HCT116 (cell line): ENCODE data around the gene SIK3. TPM values are rescaled to one million over a fixed set of nuclear protein-coding genes. Genes with fewer than 3 reads are reported as not detected.

ENCODE experiments used
- ATAC-seq: fragments of 200-7000 bp; cut with Tn5 transposase; 2 replicates; pipeline ENCODE4 v1.9.1; 2020; ENCODE audit warnings: mild to moderate bottlenecking, moderate library complexity
- BruUV-seq: library from RNA; stranded (reverse); fragments of 400-500 nt; replicated peaks from 2 replicates; lab custom pipeline; 2021; lab: Mats Ljungman, UMichigan
- CTCF ChIA-PET: fragments of 300-600 bp; sonication (Branson Sonifier 250); formaldehyde crosslinking; loops from one replicate; lab custom pipeline; 2021; ENCODE audit warnings: antibody characterized with exemption; lab: Charles Lee
- POLR2A ChIA-PET: fragments of 300-600, 350-600 bp; sonication (Branson Sonifier 250); formaldehyde crosslinking; loops from one replicate; lab custom pipeline; 2021; ENCODE audit warnings: antibody characterized with exemption; lab: Charles Lee
- RAD21 ChIA-PET, 2 experiments: fragments of 300-600 bp; sonication (Branson Sonifier 250); formaldehyde crosslinking; loops; one replicate each; lab custom pipeline; 2023; ENCODE audit warnings: low total read pairs in 2 of 2; ENCODE audit not compliant: uncharacterized antibody in 2 of 2, unreplicated experiment in 2 of 2, low non-redundant PET in 1 of 2; lab: Charles Lee
- DNase-seq: peaks from one replicate; pipeline ENCODE4 v3.0.0-alpha.2; 2010; ENCODE audit warnings: low read depth, low spot score
- H2AFZ ChIP-seq: fragments of 200-600 bp; shearing (Covaris generic), sonication (generic); 2 replicates; pipeline ENCODE4 v1.6.1; 2017; ENCODE audit warnings: low read depth, mixed run types, mixed read lengths, antibody characterized with exemption, low read length; ENCODE audit not compliant: poor library complexity, severe bottlenecking
- H3K27ac ChIP-seq: 2 replicates; pipeline ENCODE4 v1.5.1; 2012; ENCODE audit warnings: low read depth, low read length
- H3K27me3 ChIP-seq: fragments of 200-600 bp; sonication (generic); 2 replicates; pipeline ENCODE4 v1.6.1; 2016; ENCODE audit warnings: mixed run types, low read length, mixed read lengths; ENCODE audit not compliant: insufficient read depth
- H3K36me3 ChIP-seq, 2 experiments: fragments of 200-500 bp in 1 of 2; fragments of 200-600 bp in 1 of 2; sonication (Bioruptor generic) in 1 of 2; sonication (generic) in 1 of 2; 2 replicates each; pipeline versions ENCODE4 v1.5.1 to v1.6.1; 2014 to 2016; ENCODE audit warnings: low read length in 2 of 2, inconsistent platforms in 1 of 2, mixed read lengths in 1 of 2, mixed run types in 1 of 2; ENCODE audit not compliant: insufficient read depth in 2 of 2, control insufficient read depth in 1 of 2
- H3K4me1 ChIP-seq, 2 experiments: fragments of 200-600 bp in 1 of 2; sonication (generic) in 1 of 2; 2 replicates each; pipeline versions ENCODE4 v1.5.1 to v1.6.1; 2012 to 2017; ENCODE audit warnings: low read length in 2 of 2, inconsistent platforms in 1 of 2, mild to moderate bottlenecking in 1 of 2, mixed read lengths in 1 of 2, mixed run types in 1 of 2, moderate library complexity in 1 of 2; ENCODE audit not compliant: insufficient read depth in 2 of 2, control insufficient read depth in 1 of 2
- H3K4me2 ChIP-seq: fragments of 200-600 bp; sonication (generic); 2 replicates; pipeline ENCODE4 v1.6.1; 2017; ENCODE audit warnings: mixed run types, low read length, mixed read lengths
- H3K4me3 ChIP-seq, 2 experiments: fragments of 200-600 bp in 1 of 2; sonication (generic) in 1 of 2; replicated peaks in 1 of 2; 2 replicates each; pipeline ENCODE4 v1.5.1; 2011 to 2016; ENCODE audit warnings: low read length in 2 of 2, control low read depth in 1 of 2, low read depth in 1 of 2, mild to moderate bottlenecking in 1 of 2, mixed read lengths in 1 of 2, mixed run types in 1 of 2
- H3K79me2 ChIP-seq: fragments of 200-600 bp; sonication (generic); 2 replicates; pipeline ENCODE4 v1.6.1; 2017; ENCODE audit warnings: mild to moderate bottlenecking, mixed run types, low read length, moderate library complexity, mixed read lengths; ENCODE audit not compliant: insufficient read depth
- H3K9ac ChIP-seq: fragments of 200-600 bp; sonication (generic); 2 replicates; pipeline ENCODE4 v1.6.1; 2016; ENCODE audit warnings: low read length, mixed read lengths
- H3K9me2 ChIP-seq: fragments of 200-600 bp; sonication (generic), shearing (Covaris generic); 2 replicates; pipeline ENCODE4 v1.6.1; 2017; ENCODE audit warnings: mixed run types, mild to moderate bottlenecking, moderate library complexity; ENCODE audit not compliant: insufficient read depth
- H3K9me3 ChIP-seq, 2 experiments: fragments of 200-500 bp in 1 of 2; fragments of 200-600 bp in 1 of 2; sonication (Bioruptor generic) in 1 of 2; sonication (generic) in 1 of 2; 2 replicates each; pipeline ENCODE4 v1.6.1; 2014 to 2017; ENCODE audit warnings: low read length in 2 of 2, mixed read lengths in 2 of 2, inconsistent platforms in 1 of 2, low read depth in 1 of 2, mild to moderate bottlenecking in 1 of 2, mixed run types in 1 of 2, moderate library complexity in 1 of 2; ENCODE audit not compliant: control insufficient read depth in 1 of 2, insufficient read depth in 1 of 2
- H4K20me1 ChIP-seq: fragments of 200-600 bp; sonication (generic), shearing (Covaris generic); 2 replicates; pipeline ENCODE4 v1.6.1; 2017; ENCODE audit warnings: mixed run types, mild to moderate bottlenecking, moderate library complexity; ENCODE audit not compliant: insufficient read depth
- ATF3 ChIP-seq: IDR thresholded peaks from 2 replicates; pipeline ENCODE4 v1.6.1; 2012
- CBX3 ChIP-seq: IDR thresholded peaks from 2 replicates; pipeline ENCODE4 v1.6.1; 2012; ENCODE audit warnings: low read depth
- CEBPB ChIP-seq: IDR thresholded peaks from 2 replicates; pipeline ENCODE4 v1.6.1; 2012; ENCODE audit warnings: low read depth
- CTCF ChIP-seq, 3 experiments: fragments of 200-600 bp in 1 of 3; sonication (generic) in 1 of 3; IDR thresholded peaks in 2 of 3; conservative IDR thresholded peaks in 1 of 3; 2 replicates each; pipeline ENCODE4 v1.5.1; 2012 to 2017; ENCODE audit warnings: low read depth in 2 of 3, low read length in 2 of 3, antibody characterized with exemption in 1 of 3, borderline replicate concordance in 1 of 3, control low read depth in 1 of 3, mild to moderate bottlenecking in 1 of 3, mixed read lengths in 1 of 3, mixed run types in 1 of 3, moderate library complexity in 1 of 3; ENCODE audit not compliant: insufficient read depth in 1 of 3
- EGR1 ChIP-seq: IDR thresholded peaks from 2 replicates; pipeline ENCODE4 v1.6.1; 2012; ENCODE audit warnings: low read depth
- ELF1 ChIP-seq: IDR thresholded peaks from 2 replicates; pipeline ENCODE4 v1.6.1; 2012; ENCODE audit warnings: low read depth, borderline replicate concordance
- EZH2 ChIP-seq: fragments of 200-600 bp; sonication (generic); IDR thresholded peaks from 2 replicates; pipeline ENCODE4 v1.6.1; 2017; ENCODE audit warnings: antibody characterized with exemption, mixed run types
- EZH2phosphoT487 ChIP-seq: fragments of 200-600 bp; IDR thresholded peaks from 2 replicates; pipeline ENCODE4 v1.6.1; 2018; ENCODE audit warnings: antibody characterized with exemption, borderline replicate concordance
- FOSL1 ChIP-seq: IDR thresholded peaks from 2 replicates; pipeline ENCODE4 v1.6.1; 2012; ENCODE audit warnings: low read depth
- JUND ChIP-seq: IDR thresholded peaks from 2 replicates; pipeline ENCODE4 v1.6.1; 2012
- POLR2A ChIP-seq: IDR thresholded peaks from 2 replicates; pipeline ENCODE4 v1.7.0; 2011; ENCODE audit warnings: borderline replicate concordance; ENCODE audit not compliant: insufficient read depth, insufficient read length; ENCODE audit errors: extremely low read depth
- POLR2AphosphoS5 ChIP-seq: IDR thresholded peaks from 2 replicates; pipeline ENCODE4 v1.6.1; 2011; ENCODE audit warnings: mild to moderate bottlenecking, low read depth, low read length, moderate library complexity
- REST ChIP-seq: IDR thresholded peaks from 2 replicates; pipeline ENCODE4 v1.6.1; 2012; ENCODE audit warnings: low read depth
- SIN3A ChIP-seq: IDR thresholded peaks from 2 replicates; pipeline ENCODE4 v1.6.1; 2012; ENCODE audit warnings: low read depth
- TCF7L2 ChIP-seq: IDR thresholded peaks from 2 replicates; pipeline ENCODE4 v1.7.0; 2011; ENCODE audit warnings: borderline replicate concordance, inconsistent platforms; ENCODE audit not compliant: insufficient read depth, insufficient read length; ENCODE audit errors: extremely low read depth
- YY1 ChIP-seq: IDR thresholded peaks from 2 replicates; pipeline ENCODE4 v1.6.1; 2011; ENCODE audit warnings: low read length, low read depth, moderate library complexity, mild to moderate bottlenecking; ENCODE audit not compliant: insufficient replicate concordance; ENCODE audit errors: extremely low read depth
- ZBTB33 ChIP-seq: IDR thresholded peaks from 2 replicates; pipeline ENCODE4 v1.6.1; 2011; ENCODE audit warnings: mild to moderate bottlenecking, low read length, moderate library complexity; ENCODE audit not compliant: insufficient replicate concordance; ENCODE audit errors: extremely low read depth
- ZFX ChIP-seq: fragments of 450-650 bp; IDR thresholded peaks from 2 replicates; pipeline ENCODE4 v1.6.1; 2017
- ZNF274 ChIP-seq: fragments of 200-500 bp; sonication (Bioruptor generic); IDR thresholded peaks from 2 replicates; pipeline ENCODE4 v1.6.1; 2014; ENCODE audit warnings: mild to moderate bottlenecking, low read depth, low read length, inconsistent platforms
- intact Hi-C: fragments of 100-400 bp; cut with micrococcal nuclease; formaldehyde crosslinking; loops from 2 replicates; pipeline ENCODE4 v1.10.0; 2022
- total RNA-seq: library from RNA; stranded (reverse); gene quantifications from one replicate; pipeline ENCODE4 v1.2.1, GENCODE V29; 2021; ENCODE audit not compliant: unreplicated experiment

The SIK3 gene
- total RNA-seq, 1 experiment from 2014 or later: 21.0 TPM

- Histone ChIP-seq H2AFZ (no peak overlapping the region), H3K27me3 (no peaks in the 10 kb centered on the region), H3K9me3 (no peaks in the 10 kb centered on the region), H4K20me1 (no peaks in the 10 kb centered on the region), H3K36me3 (no peaks in the 10 kb centered on the region), H3K4me3 (no peak overlapping the region), H3K9ac (no peak overlapping the region), H3K79me2 (no peaks in the 10 kb centered on the region), H3K4me2 (no peak overlapping the region), H3K9me2 (no peaks in the 10 kb centered on the region), H3K27ac (no peak overlapping the region), H3K4me1 (peaks cover 8 to 15% of the 10 kb centered on the region in 2 experiments)
- ATAC-seq (no peak), DNase-seq (no peak)
- POLR2A ChIA-PET: no interaction called here
- intact Hi-C loops: no loop called here
- CTCF ChIA-PET: no interaction called here
- BruUV-seq: no TSS peak
- RAD21 ChIA-PET: no interaction called here
- TF ChIP-seq SIN3A: no peak
- no peak for TF ChIP-seq YY1
- no peak for TF ChIP-seq POLR2AphosphoS5
- TF ChIP-seq CBX3: no peak
- TF ChIP-seq POLR2A: no peak
- no peak for TF ChIP-seq TCF7L2
- no peak for TF ChIP-seq EGR1
- no peak for TF ChIP-seq ZFX
- TF ChIP-seq EZH2: no peak
- no peak for TF ChIP-seq ATF3
- TF ChIP-seq ZNF274: no peak
- no peak for TF ChIP-seq FOSL1
- no peak for TF ChIP-seq ZBTB33
- TF ChIP-seq JUND: no peak
- no peak for TF ChIP-seq CTCF (IDR thresholded peaks at IDR 0.05 in 2 of 3, conservative IDR thresholded peaks at IDR 0.05 in 1 of 3; ENCODE audit: borderline replicate concordance in 1 of 3, insufficient read depth in 1 of 3, low read depth in 2 of 3, low read length in 2 of 3)
- TF ChIP-seq REST: no peak
- TF ChIP-seq CEBPB: no peak
- no peak for TF ChIP-seq EZH2phosphoT487
- TF ChIP-seq ELF1: no peak
Observed at GRCh38 chr11:116833491-116833815, 264.8 kb downstream of the SIK3 start.
